ENCODE measurements around the gene UGT1A4.

- TF ChIP-seq CTCF (IDR thresholded peaks at IDR 0.05) (no peak), POLR2A (IDR thresholded peaks at IDR 0.05) (no peak)
Measured at GRCh38 chr2:233690444-233690843, 28.1 kb upstream of the UGT1A4 start.

Data from thyroid gland (tissue), 4 donors.